Mesenchymal stem cell (in vitro differentiated cells and primary cell): ENCODE measurements around the gene RNF32.

Experiments used
- DNase-seq: peaks from one replicate; pipeline ENCODE4 v3.0.0-alpha.2; 2013
- H2AFZ ChIP-seq: one replicate; pipeline ENCODE4 v1.6.1; 2013; ENCODE audit warnings: low read depth, mild to moderate bottlenecking, control low read depth, inconsistent platforms, low read length, moderate library complexity
- H2AK5ac ChIP-seq: 2 replicates; pipeline ENCODE4 v1.6.1; 2013; ENCODE audit warnings: low read length, moderate library complexity, mild to moderate bottlenecking, inconsistent platforms; ENCODE audit not compliant: severe bottlenecking
- H2BK120ac ChIP-seq: one replicate; pipeline ENCODE4 v1.6.1; 2013; ENCODE audit warnings: low read depth, mild to moderate bottlenecking, inconsistent platforms, low read length, moderate library complexity
- H2BK12ac ChIP-seq, 2 experiments: one replicate each; pipeline ENCODE4 v1.6.1; 2013; ENCODE audit warnings: inconsistent platforms in 2 of 2, low read length in 2 of 2, mild to moderate bottlenecking in 2 of 2, moderate library complexity in 2 of 2, control low read depth in 1 of 2
- H2BK15ac ChIP-seq: one replicate; pipeline ENCODE4 v1.6.1; 2013; ENCODE audit warnings: mild to moderate bottlenecking, low read depth, inconsistent platforms; ENCODE audit not compliant: poor library complexity, severe bottlenecking
- H2BK5ac ChIP-seq: 2 replicates; pipeline ENCODE4 v1.6.1; 2013; ENCODE audit warnings: low read depth, mild to moderate bottlenecking, low read length, control low read depth, inconsistent platforms; ENCODE audit not compliant: poor library complexity, severe bottlenecking
- H3K14ac ChIP-seq, 2 experiments: one replicate each; pipeline ENCODE4 v1.6.1; 2013; ENCODE audit warnings: inconsistent platforms in 2 of 2, low read length in 2 of 2, control low read depth in 1 of 2, mild to moderate bottlenecking in 1 of 2, moderate library complexity in 1 of 2
- H3K18ac ChIP-seq, 2 experiments: one replicate each; pipeline ENCODE4 v1.6.1; 2013; ENCODE audit warnings: inconsistent platforms in 2 of 2, low read length in 2 of 2, control low read depth in 1 of 2, low read depth in 1 of 2, mild to moderate bottlenecking in 1 of 2
- H3K23ac ChIP-seq, 2 experiments: one replicate each; pipeline ENCODE4 v1.6.1; 2013; ENCODE audit warnings: inconsistent platforms in 2 of 2, low read length in 2 of 2, mild to moderate bottlenecking in 2 of 2, moderate library complexity in 2 of 2, control low read depth in 1 of 2
- H3K27ac ChIP-seq: 2 replicates; pipeline ENCODE4 v1.5.1; 2013; ENCODE audit warnings: mild to moderate bottlenecking, moderate library complexity, low read length, control low read depth, inconsistent platforms; ENCODE audit not compliant: poor library complexity, severe bottlenecking
- H3K27me3 ChIP-seq, 2 experiments: 2 replicates each; pipeline versions ENCODE4 v1.6.1 to v1.7.0; 2013; ENCODE audit warnings: low read length in 2 of 2, mild to moderate bottlenecking in 2 of 2, moderate library complexity in 2 of 2, control low read depth in 1 of 2, inconsistent platforms in 1 of 2; ENCODE audit not compliant: control insufficient read depth in 1 of 2, insufficient read depth in 1 of 2
- H3K36me3 ChIP-seq, 2 experiments: 2 replicates each; pipeline versions ENCODE4 v1.6.1 to v1.7.0; 2013; ENCODE audit warnings: low read length in 2 of 2, control low read depth in 1 of 2, inconsistent platforms in 1 of 2, low read depth in 1 of 2, mild to moderate bottlenecking in 1 of 2; ENCODE audit not compliant: insufficient read depth in 2 of 2, control insufficient read depth in 1 of 2
- H3K4ac ChIP-seq, 2 experiments: one replicate each; pipeline ENCODE4 v1.6.1; 2013; ENCODE audit warnings: inconsistent platforms in 2 of 2, low read length in 2 of 2, mild to moderate bottlenecking in 2 of 2, moderate library complexity in 2 of 2, control low read depth in 1 of 2, low read depth in 1 of 2
- H3K4me1 ChIP-seq: 2 replicates; pipeline ENCODE4 v1.6.1; 2013; ENCODE audit warnings: low read depth, low read length, control low read depth; ENCODE audit not compliant: control insufficient read depth, insufficient read depth
- H3K4me2 ChIP-seq: 2 replicates; pipeline ENCODE4 v1.6.1; 2013; ENCODE audit warnings: low read length, mild to moderate bottlenecking, inconsistent platforms; ENCODE audit not compliant: poor library complexity, severe bottlenecking
- H3K4me3 ChIP-seq, 2 experiments: 2 replicates each; pipeline versions ENCODE4 v1.5.1 to v1.7.0; 2013; ENCODE audit warnings: low read length in 2 of 2, mild to moderate bottlenecking in 2 of 2, control low read depth in 1 of 2, low read depth in 1 of 2; ENCODE audit not compliant: insufficient read depth in 1 of 2
- H3K79me1 ChIP-seq: replicated peaks from 2 replicates; pipeline ENCODE4 v1.6.1; 2013; ENCODE audit warnings: mild to moderate bottlenecking, control low read depth, low read length, inconsistent platforms; ENCODE audit not compliant: poor library complexity, severe bottlenecking
- H3K9ac ChIP-seq: 2 replicates; pipeline ENCODE4 v1.7.0; 2013; ENCODE audit warnings: mild to moderate bottlenecking, low read length, moderate library complexity
- H3K9me3 ChIP-seq: 2 replicates; pipeline ENCODE4 v1.7.0; 2013; ENCODE audit warnings: mild to moderate bottlenecking, low read length; ENCODE audit not compliant: control insufficient read depth
- H4K8ac ChIP-seq: one replicate; pipeline ENCODE4 v1.6.1; 2013; ENCODE audit warnings: inconsistent platforms, mild to moderate bottlenecking, low read length, moderate library complexity
- H4K91ac ChIP-seq: one replicate; pipeline ENCODE4 v1.6.1; 2013; ENCODE audit warnings: mild to moderate bottlenecking, low read length, inconsistent platforms
- WGBS: methylation state at CpG from one replicate; pipeline ENCODE4 v1.1.7; 2013; ENCODE audit warnings: mixed read lengths; 5-methylcytosine and 5-hydroxymethylcytosine counted together

Gene RNF32

GRCh38 chr7:156600496-156600895 lies 40.1 kb upstream of the RNF32 start:
- Histone ChIP-seq H3K27me3 (no peaks in the 10 kb centered on the region), H3K4me3 (no peak overlapping the region), H3K27ac (no peak overlapping the region), H2BK120ac (no peak overlapping the region), H3K23ac (no peak overlapping the region), H2BK12ac (no peak overlapping the region), H2BK15ac (no peak overlapping the region), H2AK5ac (no peak overlapping the region), H3K4ac (no peak overlapping the region), H3K14ac (no peak overlapping the region), H3K18ac (no peak overlapping the region), H3K4me1 (no peaks in the 10 kb centered on the region), H2AFZ (no peak overlapping the region), H3K9ac (no peak overlapping the region), H2BK5ac (no peak overlapping the region), H3K4me2 (no peak overlapping the region), H3K9me3 (peaks cover under 1% of the 10 kb centered on the region), H3K79me1 (no peaks in the 10 kb centered on the region), H4K8ac (no peak overlapping the region), H4K91ac (no peak overlapping the region), H3K36me3 (peaks cover 0 to 3% of the 10 kb centered on the region in 2 experiments)
- DNase-seq: no peak
- WGBS: 79% methylated on average over 6 of the region's 8 CpGs

GRCh38 chr7:156602283-156602682 lies 38.3 kb upstream of the RNF32 start:
- Histone ChIP-seq H2BK15ac (no peak overlapping the region), H3K4me2 (no peak overlapping the region), H3K4me3 (no peak overlapping the region), H4K91ac (no peak overlapping the region), H3K9ac (no peak overlapping the region), H3K79me1 (no peaks in the 10 kb centered on the region), H3K27ac (no peak overlapping the region), H3K4me1 (no peaks in the 10 kb centered on the region), H3K27me3 (no peaks in the 10 kb centered on the region), H3K14ac (no peak overlapping the region), H2BK120ac (no peak overlapping the region), H2AK5ac (no peak overlapping the region), H3K9me3 (no peaks in the 10 kb centered on the region), H3K4ac (no peak overlapping the region), H3K23ac (no peak overlapping the region), H2BK12ac (no peak overlapping the region), H3K18ac (no peak overlapping the region), H2AFZ (no peak overlapping the region), H3K36me3 (peaks cover 0 to 3% of the 10 kb centered on the region in 2 experiments), H2BK5ac (no peak overlapping the region), H4K8ac (no peak overlapping the region)
- no peak for DNase-seq
- WGBS: 70% methylated on average over 4 of the region's 4 CpGs

GRCh38 chr7:156603011-156603410 lies 37.6 kb upstream of the RNF32 start:
- WGBS: 72% methylated on average over 6 of the region's 6 CpGs
- Histone ChIP-seq H3K4ac (no peak overlapping the region), H3K27me3 (no peaks in the 10 kb centered on the region), H3K79me1 (no peaks in the 10 kb centered on the region), H2BK12ac (no peak overlapping the region), H3K23ac (no peak overlapping the region), H2BK120ac (no peak overlapping the region), H3K14ac (no peak overlapping the region), H3K4me2 (no peak overlapping the region), H3K4me3 (no peak overlapping the region), H2BK5ac (no peak overlapping the region), H2AFZ (no peak overlapping the region), H3K4me1 (no peaks in the 10 kb centered on the region), H4K8ac (no peak overlapping the region), H2AK5ac (no peak overlapping the region), H4K91ac (no peak overlapping the region), H3K9ac (no peak overlapping the region), H2BK15ac (no peak overlapping the region), H3K18ac (no peak overlapping the region), H3K36me3 (peaks cover 0 to 3% of the 10 kb centered on the region in 2 experiments), H3K27ac (no peak overlapping the region), H3K9me3 (no peaks in the 10 kb centered on the region)
- DNase-seq: no peak

- Histone ChIP-seq H3K4me3 (no peak overlapping the region), H3K9me3 (no peaks in the 10 kb centered on the region), H3K36me3 (peaks cover 0 to 3% of the 10 kb centered on the region in 2 experiments), H2AFZ (no peak overlapping the region), H2AK5ac (no peak overlapping the region), H3K14ac (no peak overlapping the region), H3K4me2 (no peak overlapping the region), H3K18ac (no peak overlapping the region), H4K91ac (no peak overlapping the region), H3K4ac (no peak overlapping the region), H3K4me1 (no peaks in the 10 kb centered on the region), H2BK5ac (no peak overlapping the region), H3K79me1 (no peaks in the 10 kb centered on the region), H4K8ac (no peak overlapping the region), H3K27ac (no peak overlapping the region), H2BK12ac (no peak overlapping the region), H3K9ac (no peak overlapping the region), H2BK120ac (no peak overlapping the region), H3K27me3 (no peaks in the 10 kb centered on the region), H2BK15ac (no peak overlapping the region), H3K23ac (no peak overlapping the region)
- 78% methylated on average over 6 of the region's 7 CpGs for WGBS
- no peak for DNase-seq
These were observed 36.9 kb upstream of the RNF32 start for GRCh38 chr7:156603629-156604028.
